ENCODE results near the gene INTS1. TPM values are rescaled to one million over a fixed set of nuclear protein-coding genes. Genes with fewer than 3 reads are reported as not detected.

INTS1 gene
- total RNA-seq, 1 experiment from 2014 or later: 161 TPM

GRCh38 chr7:1533547-1534329, 29.5 kb upstream of the INTS1 start (continued):
- TF ChIP-seq HMGXB4 (CRISPR knock-in tag; IDR thresholded peaks at IDR 0.05): no peak
- TF ChIP-seq CDX4 (CRISPR knock-in tag; IDR thresholded peaks at IDR 0.05; ENCODE audit: borderline replicate concordance): no peak
- no peak for TF ChIP-seq USF2 (CRISPR knock-in tag; IDR thresholded peaks at IDR 0.05)

- POLR2A ChIA-PET: interaction anchor here (0.9 kb wide), 1 partner anchor 24 kb away, joined by 3 read pairs; no protein-coding TSS in a partner anchor
- TF ChIP-seq ZMAT4 (CRISPR knock-in tag; IDR thresholded peaks at IDR 0.05): no peak
- TF ChIP-seq FOXK1 (CRISPR knock-in tag; IDR thresholded peaks at IDR 0.05): no peak
- TF ChIP-seq NFYB (CRISPR knock-in tag; conservative IDR thresholded peaks at IDR 0.05; ENCODE audit: low read depth): no peak
- no peak for TF ChIP-seq GABPB1 (CRISPR knock-in tag; IDR thresholded peaks at IDR 0.05)
- no peak for TF ChIP-seq MXD4 (CRISPR knock-in tag; IDR thresholded peaks at IDR 0.05; ENCODE audit: borderline replicate concordance)
- no peak for TF ChIP-seq SP1 (CRISPR knock-in tag; conservative IDR thresholded peaks at IDR 0.05)
- no peak for TF ChIP-seq ZSCAN18 (CRISPR knock-in tag; IDR thresholded peaks at IDR 0.05)
- no peak for TF ChIP-seq NFE2L1 (CRISPR knock-in tag; IDR thresholded peaks at IDR 0.05)
- TF ChIP-seq ESRRA (CRISPR knock-in tag; IDR thresholded peaks at IDR 0.05; ENCODE audit: borderline replicate concordance): no peak
- TF ChIP-seq E2F5 (CRISPR knock-in tag; IDR thresholded peaks at IDR 0.05): no peak
- no peak for TF ChIP-seq ERG (CRISPR knock-in tag; IDR thresholded peaks at IDR 0.05)
These were observed 29.0 kb upstream of the INTS1 start for GRCh38 chr7:1533255-1533546.

More at GRCh38 chr7:1533255-1533546, 29.0 kb upstream of the INTS1 start:
- no peak for ATAC-seq
- Mint-ChIP-seq H3K36me3 (no peaks in the 10 kb centered on the region), H3K4me3 (no peak overlapping the region), H3K9me3 (no peaks in the 10 kb centered on the region), H3K27me3 (ENCODE audit: low read depth) (no peaks in the 10 kb centered on the region), H3K27ac (peak overlapping the region; percentile 89), H3K4me1 (peaks cover 34% of the 10 kb centered on the region)
- DNase-seq (ENCODE audit: low spot score): no peak
- CTCF ChIA-PET: interaction anchor here (1.2 to 2.4 kb wide), 3 partner anchors 15 to 28 kb away, joined by 4 to 9 read pairs (median 7); partner anchors contain the start of gene TMEM184A
